ENCODE measurements around the gene VSIG2. TPM values are rescaled to one million over a fixed set of nuclear protein-coding genes. Genes with fewer than 3 reads are reported as not detected.

The VSIG2 gene
- polyA plus RNA-seq, 3 donors = not detected

DNA sequence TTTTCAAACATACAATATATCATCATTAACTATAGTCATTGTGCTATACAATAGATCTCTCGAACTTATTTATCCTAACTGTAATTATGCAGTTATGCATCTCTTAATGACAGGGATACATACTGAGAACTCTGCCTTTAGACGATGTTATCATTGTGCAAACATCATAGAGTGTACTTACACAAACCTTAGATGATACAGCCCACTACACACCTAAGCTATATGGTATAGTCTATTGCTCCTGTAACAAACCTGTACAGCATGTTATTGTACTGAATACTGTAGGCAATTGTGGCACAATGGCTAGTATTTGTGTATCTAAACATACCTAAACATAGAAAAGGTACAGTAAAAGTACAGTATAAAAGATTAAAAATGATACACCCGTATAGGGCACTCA is 39.7 kb downstream of the VSIG2 start:
- H3K4me3 ChIP-seq (replicated peaks in 1 of 3; ENCODE audit: low read depth in 2 of 3, low read length in 3 of 3) = no peak overlapping the region
- Mint-ChIP-seq H3K4me1 (peaks cover 3% of the 10 kb centered on the region), H3K27me3 (ENCODE audit: low read depth in 3 of 3) (peaks cover 8 to 14% (median 13%) of the 10 kb centered on the region in 3 donors), H3K4me3 (no peak overlapping the region), H3K36me3 (peaks cover 0 to 2% of the 10 kb centered on the region in 2 donors), H3K9me3 (peaks cover 0 to 10% (median 6%) of the 10 kb centered on the region in 7 donors), H3K27ac (no peak overlapping the region)
- no peak for DNase-seq
- peaks cover 0 to under 1% of the 10 kb centered on the region in 2 donors for H3K4me1 ChIP-seq (ENCODE audit: control insufficient read depth in 1 of 2, insufficient read depth in 2 of 2, low read length in 2 of 2)
- no peaks in the 10 kb centered on the region for H3K79me2 ChIP-seq (ENCODE audit: insufficient read depth, low read length)
- H3K27me3 ChIP-seq (ENCODE audit: control insufficient read depth in 2 of 2, insufficient read depth in 2 of 2, low read length in 2 of 2) = peaks cover 10 to 16% of the 10 kb centered on the region in 2 donors
- no peak for TF ChIP-seq CTCF (IDR thresholded peaks at IDR 0.05)
- no CpG with 5 or more reads among the region's 3 CpGs for WGBS (ENCODE audit: insufficient coverage)
- intact Hi-C loops (cut with micrococcal nuclease) = no loop called here
- H3K9ac ChIP-seq (ENCODE audit: insufficient read depth, low read length, poor library complexity, severe bottlenecking) = no peak overlapping the region
- H4K20me1 ChIP-seq (ENCODE audit: insufficient read depth, low read length) = no peaks in the 10 kb centered on the region
- H3K36me3 ChIP-seq (replicated peaks in 1 of 2; ENCODE audit: control insufficient read depth in 1 of 2, insufficient read depth in 2 of 2, low read length in 2 of 2) = no peaks in the 10 kb centered on the region
- no peak overlapping the region for H3K4me2 ChIP-seq (replicated peaks; ENCODE audit: extremely low read depth, low read length, poor library complexity, severe bottlenecking)
- no peak overlapping the region for H3K27ac ChIP-seq (ENCODE audit: low read depth in 1 of 2, low read length in 2 of 2)
- peaks cover 0 to 4% of the 10 kb centered on the region in 2 donors for H3K9me3 ChIP-seq (replicated peaks in 1 of 2; ENCODE audit: control insufficient read depth in 1 of 2, insufficient read depth in 1 of 2, low read length in 2 of 2)
- no peak overlapping the region for H2AFZ ChIP-seq (ENCODE audit: insufficient read depth, low read depth, low read length, poor library complexity, severe bottlenecking)

DNA sequence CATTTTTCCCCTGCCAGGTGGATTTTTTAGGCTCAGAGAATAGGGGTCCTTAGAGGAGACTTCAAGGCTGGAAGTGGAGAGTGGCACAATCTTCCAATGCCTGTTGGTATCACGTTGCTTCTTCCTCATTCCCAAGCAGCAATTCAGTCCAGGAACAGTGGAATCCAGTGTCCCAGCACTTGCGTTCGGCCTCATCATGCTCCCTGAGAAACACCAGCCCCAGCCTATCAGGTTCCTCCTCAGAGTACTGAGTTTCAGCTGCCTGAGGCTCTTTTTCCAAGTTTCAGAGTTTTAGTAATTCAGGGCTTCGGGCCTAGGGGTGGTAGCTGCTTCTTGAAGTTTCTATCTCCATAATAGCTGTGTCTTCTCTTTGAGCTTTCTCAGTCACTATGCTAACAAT is 44.2 kb downstream of the VSIG2 start:
- Mint-ChIP-seq H3K27ac (no peak overlapping the region), H3K36me3 (no peaks in the 10 kb centered on the region), H3K4me3 (no peak overlapping the region), H3K4me1 (no peaks in the 10 kb centered on the region), H3K27me3 (ENCODE audit: low read depth in 3 of 3) (peaks cover 0 to 2% (median under 1%) of the 10 kb centered on the region in 3 donors), H3K9me3 (peaks cover 0 to 15% (median 6%) of the 10 kb centered on the region in 7 donors)
- Histone ChIP-seq H2AFZ (ENCODE audit: insufficient read depth, low read depth, low read length, poor library complexity, severe bottlenecking) (no peak overlapping the region), H3K4me2 (replicated peaks; ENCODE audit: extremely low read depth, low read length, poor library complexity, severe bottlenecking) (no peak overlapping the region), H3K36me3 (replicated peaks in 1 of 2; ENCODE audit: control insufficient read depth in 1 of 2, insufficient read depth in 2 of 2, low read length in 2 of 2) (no peaks in the 10 kb centered on the region), H3K79me2 (ENCODE audit: insufficient read depth, low read length) (no peaks in the 10 kb centered on the region), H4K20me1 (ENCODE audit: insufficient read depth, low read length) (no peaks in the 10 kb centered on the region), H3K27me3 (ENCODE audit: control insufficient read depth in 2 of 2, insufficient read depth in 2 of 2, low read length in 2 of 2) (no peaks in the 10 kb centered on the region), H3K4me3 (replicated peaks in 1 of 3; ENCODE audit: low read depth in 2 of 3, low read length in 3 of 3) (no peak overlapping the region), H3K9me3 (replicated peaks in 1 of 2; ENCODE audit: control insufficient read depth in 1 of 2, insufficient read depth in 1 of 2, low read length in 2 of 2) (peaks cover 0 to 4% of the 10 kb centered on the region in 2 donors), H3K9ac (ENCODE audit: insufficient read depth, low read length, poor library complexity, severe bottlenecking) (no peak overlapping the region), H3K27ac (ENCODE audit: low read depth in 1 of 2, low read length in 2 of 2) (no peak overlapping the region), H3K4me1 (ENCODE audit: control insufficient read depth in 1 of 2, insufficient read depth in 2 of 2, low read length in 2 of 2) (no peaks in the 10 kb centered on the region)
- 93% methylated on average over 3 of the region's 4 CpGs for WGBS (ENCODE audit: insufficient coverage)
- no peak for DNase-seq
- TF ChIP-seq CTCF (IDR thresholded peaks at IDR 0.05) = no peak
- intact Hi-C loops (cut with micrococcal nuclease) = no loop called here
